Upper lobe of left lung (tissue), 4 donors: Measurements from ENCODE around the gene ANKRD24.

Source experiments
- CTCF ChIP-seq, 6 experiments: fragments of 450-650 bp in 4 of 6; fragments of 200-600 bp in 2 of 6; sonication (generic) in 2 of 6; IDR thresholded peaks; one replicate each; pipeline ENCODE4 v1.5.1; 2016 to 2019; ENCODE audit warnings: antibody characterized with exemption in 6 of 6
- POLR2AphosphoS5 ChIP-seq, 2 donors: sonication (generic); formaldehyde crosslinking; IDR thresholded peaks; one replicate each; pipeline ENCODE4 v1.5.1; 2017; ENCODE audit warnings: antibody characterized with exemption in 2 of 2

- no peak for TF ChIP-seq CTCF (IDR thresholded peaks at IDR 0.05)
- no peak for TF ChIP-seq POLR2AphosphoS5 (IDR thresholded peaks at IDR 0.05)
These were observed 85.7 kb downstream of the ANKRD24 start for GRCh38 chr19:4267901-4268815.
